IMR-90 (cell line): ENCODE measurements around the gene OTOGL. TPM values are rescaled to one million over a fixed set of nuclear protein-coding genes. Genes with fewer than 3 reads are reported as not detected.
A peak's percentile ranks its signal among the peaks of the same experiment; 100 is the strongest.

Source experiments
- ATAC-seq: fragments of 200-7000 bp; cut with Tn5 transposase; 2 replicates; pipeline ENCODE4 v1.9.1; 2020; ENCODE audit warnings: low read depth, mild to moderate bottlenecking, moderate library complexity
- BruUV-seq: library from RNA; stranded (reverse); fragments of 400-500 nt; replicated peaks from 2 replicates; lab custom pipeline; 2021; lab: Mats Ljungman, UMichigan
- CTCF ChIA-PET: fragments of 300-600 bp; formaldehyde crosslinking; extraction: SDS; loops from one replicate; lab custom pipeline; 2021; ENCODE audit warnings: antibody characterized with exemption; lab: Yijun Ruan, JAX
- POLR2A ChIA-PET: fragments of 300-600 bp; sonication (Branson Sonifier 250); formaldehyde crosslinking; loops from one replicate; lab custom pipeline; 2022; ENCODE audit warnings: antibody characterized with exemption; ENCODE audit not compliant: unreplicated experiment; lab: Charles Lee
- DNase-seq: peaks from one replicate; pipeline ENCODE4 v3.0.0; 2013
- H2AFZ ChIP-seq: replicated peaks from 2 replicates; pipeline ENCODE3; 2013; ENCODE audit warnings: low read length, mild to moderate bottlenecking; ENCODE audit not compliant: poor library complexity
- H2AK5ac ChIP-seq: 2 replicates; pipeline ENCODE4 v1.6.1; 2013; ENCODE audit warnings: low read depth, low read length, inconsistent platforms
- H2AK9ac ChIP-seq: replicated peaks from 2 replicates; pipeline ENCODE3; 2013; ENCODE audit warnings: mild to moderate bottlenecking, low read depth, low read length, moderate library complexity; ENCODE audit not compliant: poor library complexity
- H2BK120ac ChIP-seq: 2 replicates; pipeline ENCODE4 v1.6.1; 2013; ENCODE audit warnings: low read depth, low read length, inconsistent platforms
- H2BK15ac ChIP-seq: 3 replicates; pipeline ENCODE4 v1.6.1; 2013; ENCODE audit warnings: low read depth, low read length, inconsistent platforms
- H2BK20ac ChIP-seq: 2 replicates; pipeline ENCODE4 v1.6.1; 2013; ENCODE audit warnings: low read depth, mild to moderate bottlenecking, inconsistent platforms, low read length, moderate library complexity
- H2BK5ac ChIP-seq: 2 replicates; pipeline ENCODE4 v1.6.1; 2013; ENCODE audit warnings: mild to moderate bottlenecking, low read depth, low read length, inconsistent platforms; ENCODE audit not compliant: poor library complexity, severe bottlenecking
- H3K14ac ChIP-seq: replicated peaks from 2 replicates; pipeline ENCODE4 v1.6.1; 2013; ENCODE audit warnings: low read depth, low read length, inconsistent platforms
- H3K18ac ChIP-seq: 2 replicates; pipeline ENCODE4 v1.6.1; 2013; ENCODE audit warnings: low read depth, low read length, control low read depth
- H3K23ac ChIP-seq: 2 replicates; pipeline ENCODE4 v1.6.1; 2013; ENCODE audit warnings: low read depth, low read length, inconsistent platforms
- H3K27ac ChIP-seq: 2 replicates; pipeline ENCODE4 v1.5.1; 2013; ENCODE audit warnings: mild to moderate bottlenecking, control low read depth, low read length; ENCODE audit not compliant: insufficient read depth
- H3K27me3 ChIP-seq: 2 replicates; pipeline ENCODE4 v1.6.1; 2013; ENCODE audit warnings: low read length; ENCODE audit not compliant: control insufficient read depth, insufficient read depth
- H3K36me3 ChIP-seq: 2 replicates; pipeline ENCODE4 v1.6.1; 2013; ENCODE audit warnings: low read length, mixed read lengths; ENCODE audit not compliant: control insufficient read depth, insufficient read depth
- H3K4ac ChIP-seq: 2 replicates; pipeline ENCODE4 v1.6.1; 2013; ENCODE audit warnings: low read depth, low read length, inconsistent platforms
- H3K4me1 ChIP-seq: 2 replicates; pipeline ENCODE4 v1.6.1; 2013; ENCODE audit warnings: low read length, mixed read lengths; ENCODE audit not compliant: control insufficient read depth, insufficient read depth
- H3K4me2 ChIP-seq: 2 replicates; pipeline ENCODE4 v1.6.1; 2013; ENCODE audit warnings: low read depth, mild to moderate bottlenecking, control low read depth, low read length, moderate library complexity
- H3K4me3 ChIP-seq: 2 replicates; pipeline ENCODE4 v1.5.1; 2013; ENCODE audit warnings: low read depth, mild to moderate bottlenecking, control low read depth, low read length, moderate library complexity; ENCODE audit not compliant: insufficient read depth
- H3K56ac ChIP-seq: 2 replicates; pipeline ENCODE4 v1.6.1; 2013; ENCODE audit warnings: low read length, inconsistent platforms; ENCODE audit not compliant: insufficient read depth; ENCODE audit errors: extremely low read depth
- H3K79me1 ChIP-seq, 2 experiments: 2 replicates each; pipeline ENCODE4 v1.6.1; 2013; ENCODE audit warnings: low read length in 2 of 2, inconsistent platforms in 1 of 2, low read depth in 1 of 2
- H3K9ac ChIP-seq: 2 replicates; pipeline ENCODE4 v1.6.1; 2013; ENCODE audit warnings: low read depth, low read length, control low read depth
- H3K9me1 ChIP-seq: 2 replicates; pipeline ENCODE4 v1.6.1; 2013; ENCODE audit warnings: low read length, inconsistent platforms; ENCODE audit not compliant: insufficient read depth
- H3K9me3 ChIP-seq: 2 replicates; pipeline ENCODE4 v1.6.1; 2013; ENCODE audit warnings: low read length; ENCODE audit not compliant: control insufficient read depth, insufficient read depth
- H4K20me1 ChIP-seq: 2 replicates; pipeline ENCODE4 v1.6.1; 2013; ENCODE audit warnings: low read length, inconsistent platforms; ENCODE audit not compliant: insufficient read depth
- H4K5ac ChIP-seq: 2 replicates; pipeline ENCODE4 v1.6.1; 2013; ENCODE audit warnings: mild to moderate bottlenecking, low read depth, low read length, control low read depth
- H4K8ac ChIP-seq, 2 experiments: 2 replicates each; pipeline ENCODE4 v1.6.1; 2013; ENCODE audit warnings: low read depth in 2 of 2, low read length in 2 of 2, control low read depth in 1 of 2, inconsistent platforms in 1 of 2
- H4K91ac ChIP-seq: 2 replicates; pipeline ENCODE4 v1.6.1; 2013; ENCODE audit warnings: low read depth, low read length, inconsistent platforms; ENCODE audit not compliant: insufficient read depth
- MAFK ChIP-seq: IDR thresholded peaks from 2 replicates; pipeline ENCODE4 v1.6.1; 2012; ENCODE audit warnings: low read depth, low read length, improper control_type of control experiment
- MAZ ChIP-seq: IDR thresholded peaks from 2 replicates; pipeline ENCODE4 v1.6.1; 2012; ENCODE audit warnings: low read depth, mild to moderate bottlenecking, low read length, improper control_type of control experiment, moderate library complexity, borderline replicate concordance
- POLR2A ChIP-seq: IDR thresholded peaks from 2 replicates; pipeline ENCODE4 v1.6.1; 2012; ENCODE audit warnings: mild to moderate bottlenecking, low read depth, low read length
- WGBS, 2 experiments: methylation state at CpG; one replicate each; pipeline versions ENCODE4 v1.1.5 to v1.1.7; 2013; ENCODE audit warnings: missing lambda C conversion rate in 2 of 2; ENCODE audit not compliant: insufficient read length in 1 of 2; ENCODE audit errors: extremely low coverage in 2 of 2; 5-methylcytosine and 5-hydroxymethylcytosine counted together
- dilution Hi-C: fragments of 300-500 bp; cut with HindIII; formaldehyde crosslinking; loops from one replicate; pipeline ENCODE4 v1.14.3; 2018; ENCODE audit warnings: low sequenced_read_pairs; ENCODE audit not compliant: unreplicated experiment
- in situ Hi-C: fragments of 300-500 bp; cut with MboI; formaldehyde crosslinking; loops from 3 replicates; pipeline ENCODE4 v1.14.3; 2019; ENCODE audit warnings: low sequenced_read_pairs, inconsistent platforms, mixed read lengths
- intact Hi-C: fragments of 100-400 bp; cut with micrococcal nuclease; formaldehyde crosslinking; loops from 2 replicates; pipeline ENCODE4 v1.10.0; 2022
- polyA plus RNA-seq, 3 experiments: library from polyadenylated mRNA; depleted of rRNA; stranded (reverse); fragments of >200 nt; gene quantifications; 2 replicates each; pipeline ENCODE4 v1.2.3, GENCODE V29; 2012; ENCODE audit warnings: low replicate concordance in 1 of 3
- total RNA-seq: library from RNA; depleted of rRNA; stranded (reverse); fragments of >200 nt; gene quantifications from 2 replicates; pipeline ENCODE4 v1.2.3, GENCODE V29; 2012

The OTOGL gene
- total and polyA plus RNA-seq, 2 of the 4 experiments (the other 2 are of a cell fraction), result 0.10 to 0.18 TPM

DNA sequence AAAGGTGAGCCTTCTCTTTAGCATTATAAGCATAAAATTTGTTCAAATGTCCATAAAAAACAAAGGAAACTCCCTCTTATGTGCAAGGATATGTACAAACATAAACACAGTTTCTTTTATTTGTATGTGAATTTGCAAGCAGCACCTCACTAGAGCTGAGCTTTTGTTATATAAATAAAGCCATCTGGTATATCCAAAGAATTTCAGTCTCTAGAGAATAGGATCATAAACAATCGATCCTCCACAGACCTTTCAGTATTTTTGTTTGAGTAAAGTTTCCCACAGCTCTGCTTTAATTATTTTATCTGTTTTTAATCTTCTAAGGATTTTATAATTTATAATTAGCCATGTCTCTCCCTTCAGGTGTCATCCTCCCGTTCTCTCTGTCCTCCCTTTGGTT is 89.2 kb downstream of the OTOGL start:
- no TSS peak for BruUV-seq
- Histone ChIP-seq H4K20me1 (no peaks in the 10 kb centered on the region), H2AFZ (no peak overlapping the region), H3K4ac (peak overlapping the region; percentile 15; the same call in 1 of the 2 replicates), H2BK5ac (peak overlapping the region; percentile 84), H3K79me1 (peaks cover 0 to 11% of the 10 kb centered on the region in 2 experiments; a peak in 2 of 4 replicates), H3K36me3 (no peaks in the 10 kb centered on the region), H3K9ac (no peak overlapping the region), H3K27ac (no peak overlapping the region), H3K9me1 (peaks cover 11% of the 10 kb centered on the region), H3K4me2 (peak overlapping the region; percentile 52; the same call in 1 of the 2 replicates), H3K14ac (no peak overlapping the region), H2AK5ac (no peak overlapping the region), H3K27me3 (no peaks in the 10 kb centered on the region), H3K23ac (no peak overlapping the region), H4K8ac (no peak overlapping the region), H2BK15ac (no peak overlapping the region), H2BK120ac (peak overlapping the region; percentile 36), H3K56ac (peak overlapping the region; percentile 53; the same call in 1 of the 2 replicates), H3K4me3 (no peak overlapping the region), H3K18ac (peak overlapping the region; percentile 61; the same call in 1 of the 2 replicates), H2BK20ac (peak overlapping the region; percentile 20; the same call in 1 of the 2 replicates), H4K5ac (no peak overlapping the region), H3K9me3 (no peaks in the 10 kb centered on the region), H2AK9ac (no peak overlapping the region), H4K91ac (no peak overlapping the region), H3K4me1 (peaks cover 18% of the 10 kb centered on the region)
- no CpG with 5 or more reads among the region's 2 CpGs for whole genome bisulfite sequencing, 2 experiments
- ChIA-PET POLR2A (no interaction called here), CTCF (interaction anchor here (0.7 to 1.1 kb wide), 2 partner anchors 11 to 301 kb away, joined by 3 to 4 read pairs; no protein-coding TSS in a partner anchor)
- no peak for ATAC-seq
- TF ChIP-seq POLR2A (no peak), MAFK (no peak), MAZ (no peak)
- intact Hi-C loops (loop anchor here (5.0 to 10.0 kb wide), 2 partner anchors 141 to 394 kb away; no protein-coding TSS in a partner anchor), dilution Hi-C loops (no loop called here), in situ Hi-C loops (loop anchor here (5.0 to 10.0 kb wide), 4 partner anchors 254 to 781 kb away; partner anchors contain the start of gene PPP1R12A)
- DNase-seq, result peak; percentile 49
